HG03565 (cell line): ENCODE measurements around the gene FAM156A.
"Not testable (repeated sequence)": the region's sequence is repeated elsewhere in the genome, so short reads cannot be mapped to it uniquely, and the experiment has no call there.

Experiments used
- ATAC-seq: cut with Tn5 transposase; IDR thresholded peaks from one replicate; pipeline ENCODE4 v1.9.1; 2021; ENCODE audit warnings: mild to moderate bottlenecking, moderate library complexity; ENCODE audit not compliant: unreplicated experiment

The FAM156A gene

GRCh38 chrX:52958113-52958959 lies at the start of gene FAM156A:
FAM156A (minus strand) TSS chrX:52958518; CDS start chrX:52948588, 9,930 bp downstream.
- ATAC-seq: peak; percentile 88

DNA sequence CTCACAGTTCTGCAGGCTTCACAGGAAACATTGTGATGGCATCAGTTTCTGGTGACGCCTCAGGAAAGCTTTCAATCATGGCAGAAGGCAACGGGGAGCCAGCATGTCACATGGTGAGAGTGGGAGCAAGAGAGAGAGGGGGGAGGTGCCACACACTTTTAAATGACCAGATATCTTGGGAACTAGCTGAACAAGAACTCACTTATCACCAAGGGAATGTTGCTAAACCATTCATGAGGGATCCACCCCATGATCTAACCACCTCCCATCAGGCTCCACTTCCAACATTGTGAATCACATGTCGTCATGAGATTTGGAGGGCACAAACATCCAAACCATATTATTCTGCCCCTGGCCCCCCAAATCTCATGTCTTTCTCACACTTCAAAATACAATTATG lies 47.0 kb upstream of the FAM156A start:
- no peak for ATAC-seq

- ATAC-seq: no peak
Observed at GRCh38 chrX:53004811-53005210, 46.5 kb upstream of the FAM156A start.

DNA sequence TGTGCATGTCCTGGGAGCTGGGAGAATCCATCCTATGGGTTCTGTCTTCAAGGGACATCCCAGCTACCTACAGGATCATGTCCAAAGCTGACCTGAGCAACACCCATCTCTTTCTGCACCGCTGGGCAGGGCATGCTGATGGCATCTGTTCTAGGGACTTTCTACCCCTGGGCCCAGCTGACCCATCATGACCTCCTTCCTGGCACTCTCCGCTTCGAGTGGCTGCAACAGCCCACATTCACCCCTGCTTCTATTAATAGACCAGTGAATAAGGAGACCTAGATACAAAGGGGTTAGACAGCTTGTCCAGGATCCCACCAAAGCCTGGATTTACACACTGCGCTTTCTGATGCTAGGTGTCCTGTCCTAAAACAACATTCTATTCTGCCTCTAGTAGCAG lies 45.7 kb upstream of the FAM156A start:
- ATAC-seq: no peak

GRCh38 chrX:53003111-53003510 lies 44.8 kb upstream of the FAM156A start:
- no peak for ATAC-seq

DNA sequence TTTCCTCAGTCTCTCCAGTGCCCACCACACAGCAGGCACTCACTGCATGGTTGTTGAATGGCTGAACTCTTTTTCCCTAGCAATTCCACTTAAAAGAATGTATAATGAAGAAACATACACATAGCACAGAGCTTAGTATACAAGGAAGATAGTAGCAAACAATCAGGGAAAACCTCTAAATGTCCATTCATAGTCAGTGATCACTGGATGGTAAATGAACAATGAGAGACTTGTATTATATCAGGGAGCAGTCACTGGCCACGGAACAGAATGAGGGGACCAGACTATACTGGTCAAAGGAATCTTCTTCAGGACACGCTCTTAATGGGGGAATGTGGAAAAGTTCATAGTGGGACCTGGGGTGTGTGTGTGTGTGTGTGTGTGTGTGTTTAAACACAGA lies 43.6 kb upstream of the FAM156A start:
- no peak for ATAC-seq

DNA sequence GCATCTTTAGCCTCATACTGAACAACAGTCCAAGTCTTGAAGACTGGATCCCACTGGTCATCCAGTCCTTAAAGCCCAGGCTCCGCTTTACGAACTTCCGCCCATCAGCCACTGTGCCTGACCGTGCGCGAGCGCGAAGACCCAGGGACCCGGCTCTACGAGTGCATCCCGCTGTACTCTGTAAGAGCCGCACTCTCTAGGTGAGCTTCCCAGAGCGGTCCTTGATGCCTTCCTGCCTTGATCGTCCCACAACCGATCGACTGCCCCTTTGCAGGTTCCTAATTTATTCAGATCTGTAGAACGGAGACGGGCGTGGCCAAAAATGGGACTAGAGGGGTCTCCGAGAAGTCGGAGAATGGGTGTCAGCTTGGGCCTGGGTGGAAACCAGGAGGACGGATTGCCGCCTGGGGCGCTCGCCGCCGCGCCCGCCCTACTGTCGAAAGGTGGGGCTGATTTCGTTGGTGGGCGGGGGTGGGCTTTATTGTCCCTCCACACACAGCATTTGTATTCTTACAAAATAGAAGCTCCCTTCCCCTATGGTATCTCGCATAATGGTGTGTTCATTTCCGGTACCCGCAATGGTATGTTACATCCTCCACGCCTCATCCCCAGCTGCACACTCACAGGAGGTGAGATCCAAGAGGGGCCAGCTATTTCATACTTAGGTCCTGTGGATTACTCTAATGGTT lies 42.3 kb upstream of the FAM156A start:
- ATAC-seq: no peak

- no peak for ATAC-seq
Observed at GRCh38 chrX:52995987-52996331, 37.6 kb upstream of the FAM156A start.

GRCh38 chrX:52995135-52995986 lies 37.0 kb upstream of the FAM156A start:
- peak; percentile 96 for ATAC-seq

- ATAC-seq: no peak
Observed at GRCh38 chrX:52990848-52991247, 32.5 kb upstream of the FAM156A start.

DNA sequence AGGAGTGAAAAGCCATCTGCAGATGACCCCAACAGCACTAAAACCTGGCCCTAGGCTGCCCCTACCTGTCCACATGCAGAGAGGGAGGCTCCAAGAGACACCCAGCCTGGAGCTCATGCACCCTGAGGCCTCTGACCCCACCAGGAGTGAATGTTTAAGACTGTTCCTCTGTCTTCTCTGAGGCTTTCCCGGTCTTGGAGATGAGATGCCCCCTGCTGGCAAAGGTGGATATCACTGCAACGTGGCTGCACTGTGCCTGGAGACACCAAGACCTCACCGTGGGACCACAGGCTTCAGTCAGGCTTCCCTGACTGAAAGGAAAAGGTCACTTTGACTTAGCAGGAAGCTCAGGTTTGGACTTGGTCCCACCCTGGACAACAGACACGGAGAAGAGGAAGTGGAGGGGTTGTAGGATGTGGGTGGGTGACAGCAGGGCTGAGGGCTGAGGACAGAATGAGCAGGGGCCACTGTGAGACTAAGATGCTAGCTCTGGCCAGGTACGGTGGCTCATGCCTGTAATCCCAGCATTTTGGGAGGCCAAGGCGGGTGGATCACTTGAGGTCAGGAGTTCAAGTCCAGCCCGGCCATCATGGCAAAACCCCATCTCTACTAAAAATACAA lies 31.8 kb upstream of the FAM156A start:
- ATAC-seq: peak; percentile 76

DNA sequence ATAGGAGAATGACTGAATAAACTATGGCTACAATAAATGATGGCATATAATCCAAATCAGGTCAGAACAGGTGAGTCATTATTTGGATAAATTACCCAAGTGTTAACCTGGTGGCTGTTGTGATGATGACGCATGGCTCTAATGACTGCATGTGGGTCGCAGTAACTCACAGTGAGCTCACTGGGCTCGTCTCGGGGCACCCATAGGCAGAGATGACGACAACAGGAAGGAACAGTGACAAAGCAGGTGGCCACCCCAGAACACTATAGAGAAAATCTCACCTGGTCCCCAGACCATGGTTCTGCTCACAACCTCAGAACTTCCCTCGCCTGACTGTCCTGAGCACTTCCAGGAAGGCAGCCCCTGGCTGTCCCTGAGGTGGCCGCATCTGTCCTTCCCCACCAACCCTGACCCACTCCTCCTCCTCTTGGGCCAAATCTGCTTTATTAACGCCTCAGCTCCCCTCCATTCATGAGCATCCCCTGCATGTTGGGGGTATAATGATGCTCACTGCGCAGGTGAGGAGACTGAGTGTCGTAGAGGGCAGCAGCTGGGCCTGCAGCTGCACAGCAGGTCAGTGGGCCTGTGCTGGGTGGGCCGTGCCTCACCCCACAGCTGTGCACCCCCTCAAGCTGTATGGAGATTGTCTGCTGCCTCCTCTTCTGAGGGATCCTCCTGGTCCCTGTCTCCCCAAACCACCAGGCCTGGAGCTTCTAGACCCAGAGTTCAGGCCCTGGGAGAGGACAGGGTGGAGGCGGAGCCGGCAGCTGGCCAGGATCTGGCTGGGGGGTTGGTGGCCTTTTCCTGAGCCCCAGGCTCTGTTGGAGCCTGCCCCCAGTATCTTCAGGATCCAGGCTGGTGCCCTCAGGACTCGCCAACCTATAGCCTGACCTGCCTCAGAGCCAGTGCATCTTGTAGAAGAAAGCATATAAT lies 30.9 kb upstream of the FAM156A start:
- no peak for ATAC-seq

DNA sequence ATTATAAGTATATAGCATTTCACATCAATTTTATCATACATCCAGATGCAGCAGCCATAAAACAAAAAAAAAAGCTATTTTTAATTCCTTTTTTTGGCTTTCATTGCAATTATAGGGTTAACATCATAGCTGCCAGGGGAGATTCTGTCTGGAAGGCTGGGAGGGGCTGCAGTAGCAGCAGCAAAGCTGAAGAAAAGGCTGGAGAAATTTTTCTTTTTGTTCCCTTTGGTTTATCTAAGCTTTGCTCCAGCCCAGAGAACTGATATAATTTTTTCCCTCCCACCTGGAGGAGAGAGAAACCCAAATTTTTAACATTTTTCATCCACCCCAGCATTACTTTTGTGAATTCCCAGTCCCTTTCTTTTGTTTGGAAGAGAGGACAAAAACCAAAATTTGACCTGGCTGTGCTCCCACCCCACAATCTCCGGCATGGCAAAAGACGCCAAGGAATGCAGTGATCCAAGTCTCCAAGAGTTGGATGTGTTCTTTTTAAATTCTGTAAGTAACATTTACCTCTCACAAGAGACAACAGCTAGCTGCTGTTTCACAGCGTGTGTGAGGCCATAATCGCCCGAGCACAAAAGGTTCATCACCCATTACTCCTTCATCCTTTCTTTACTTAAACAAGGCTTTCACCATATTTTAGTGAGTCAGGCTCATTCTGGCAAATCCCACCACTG lies 25.1 kb upstream of the FAM156A start:
- no peak for ATAC-seq

- ATAC-seq: no peak
Observed at GRCh38 chrX:52979993-52980392, 21.7 kb upstream of the FAM156A start.

- no peak for ATAC-seq
Observed at GRCh38 chrX:52979568-52979967, 21.2 kb upstream of the FAM156A start.

DNA sequence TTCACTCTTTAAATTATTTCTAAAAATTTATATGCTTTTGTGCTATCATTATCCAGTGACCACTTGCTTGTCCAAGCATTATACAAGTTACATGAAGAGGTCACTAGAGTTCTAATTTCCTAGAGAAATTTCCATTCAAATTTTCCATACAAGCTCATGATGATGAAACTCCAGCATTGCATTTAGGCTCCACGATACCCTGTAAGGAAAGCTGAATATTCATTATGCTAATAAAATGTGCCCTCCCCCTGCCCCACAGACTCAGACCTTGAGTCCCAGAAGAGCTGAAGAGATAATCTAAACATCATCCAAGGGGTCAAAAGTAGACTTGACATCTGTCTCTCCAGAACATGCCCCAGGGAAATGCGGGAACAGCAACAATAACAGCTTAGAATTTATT lies 19.6 kb upstream of the FAM156A start:
- no peak for ATAC-seq

- not testable (repeated sequence) for ATAC-seq
Observed at GRCh38 chrX:52975576-52975975, 17.3 kb upstream of the FAM156A start.

- ATAC-seq: not testable (repeated sequence)
Observed at GRCh38 chrX:52974336-52974992, 16.1 kb upstream of the FAM156A start.

DNA sequence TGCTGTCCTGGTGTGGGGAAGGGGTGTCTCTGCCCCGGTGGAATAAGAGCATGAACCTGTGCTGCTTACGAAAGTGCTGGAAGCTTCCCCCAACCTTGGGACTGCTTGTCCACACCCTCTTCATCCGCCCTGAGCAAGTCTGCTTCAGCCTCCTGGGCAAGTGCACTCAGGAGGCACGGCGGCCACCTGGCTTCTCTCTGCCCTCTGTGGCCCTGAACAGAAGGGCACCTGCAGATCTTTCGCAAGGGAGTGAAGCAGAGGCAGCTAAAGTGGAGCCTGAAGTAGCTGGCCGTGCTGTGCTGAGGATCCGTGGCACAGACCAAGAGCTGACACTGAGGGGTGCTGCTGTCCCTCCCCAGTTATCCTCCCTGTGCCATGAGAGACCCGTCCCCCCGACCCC lies 9.6 kb upstream of the FAM156A start:
- not testable (repeated sequence) for ATAC-seq
